Choroid plexus epithelial cell (primary cell): Measurements from ENCODE around the gene FKBP2.

ENCODE experiments used
- DNase-seq: peaks from one replicate; pipeline ENCODE4 v3.0.0-alpha.2; 2010; ENCODE audit warnings: low read depth
- H3K4me3 ChIP-seq: 2 replicates; pipeline ENCODE4 v1.5.1; 2011; ENCODE audit warnings: low read depth, mild to moderate bottlenecking, control low read depth, low read length, moderate library complexity
- TF ChIP-seq, protein P1 (sequence below): conservative IDR thresholded peaks from 2 replicates; pipeline ENCODE4 v1.5.1; 2011; ENCODE audit warnings: low read depth, mild to moderate bottlenecking, control low read depth, inconsistent platforms, low read length, moderate library complexity

FKBP2 gene

GRCh38 chr11:64259533-64260067 is 18.7 kb downstream of the FKBP2 start:
- DNase-seq, result no peak
- TF ChIP-seq, protein P1, sequence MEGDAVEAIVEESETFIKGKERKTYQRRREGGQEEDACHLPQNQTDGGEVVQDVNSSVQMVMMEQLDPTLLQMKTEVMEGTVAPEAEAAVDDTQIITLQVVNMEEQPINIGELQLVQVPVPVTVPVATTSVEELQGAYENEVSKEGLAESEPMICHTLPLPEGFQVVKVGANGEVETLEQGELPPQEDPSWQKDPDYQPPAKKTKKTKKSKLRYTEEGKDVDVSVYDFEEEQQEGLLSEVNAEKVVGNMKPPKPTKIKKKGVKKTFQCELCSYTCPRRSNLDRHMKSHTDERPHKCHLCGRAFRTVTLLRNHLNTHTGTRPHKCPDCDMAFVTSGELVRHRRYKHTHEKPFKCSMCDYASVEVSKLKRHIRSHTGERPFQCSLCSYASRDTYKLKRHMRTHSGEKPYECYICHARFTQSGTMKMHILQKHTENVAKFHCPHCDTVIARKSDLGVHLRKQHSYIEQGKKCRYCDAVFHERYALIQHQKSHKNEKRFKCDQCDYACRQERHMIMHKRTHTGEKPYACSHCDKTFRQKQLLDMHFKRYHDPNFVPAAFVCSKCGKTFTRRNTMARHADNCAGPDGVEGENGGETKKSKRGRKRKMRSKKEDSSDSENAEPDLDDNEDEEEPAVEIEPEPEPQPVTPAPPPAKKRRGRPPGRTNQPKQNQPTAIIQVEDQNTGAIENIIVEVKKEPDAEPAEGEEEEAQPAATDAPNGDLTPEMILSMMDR, result no peak
- no peak overlapping the region for H3K4me3 ChIP-seq

GRCh38 chr11:64260147-64260708 is 19.3 kb downstream of the FKBP2 start:
- TF ChIP-seq, protein P1, result no peak
- H3K4me3 ChIP-seq, result no peak overlapping the region
- no peak for DNase-seq

DNA sequence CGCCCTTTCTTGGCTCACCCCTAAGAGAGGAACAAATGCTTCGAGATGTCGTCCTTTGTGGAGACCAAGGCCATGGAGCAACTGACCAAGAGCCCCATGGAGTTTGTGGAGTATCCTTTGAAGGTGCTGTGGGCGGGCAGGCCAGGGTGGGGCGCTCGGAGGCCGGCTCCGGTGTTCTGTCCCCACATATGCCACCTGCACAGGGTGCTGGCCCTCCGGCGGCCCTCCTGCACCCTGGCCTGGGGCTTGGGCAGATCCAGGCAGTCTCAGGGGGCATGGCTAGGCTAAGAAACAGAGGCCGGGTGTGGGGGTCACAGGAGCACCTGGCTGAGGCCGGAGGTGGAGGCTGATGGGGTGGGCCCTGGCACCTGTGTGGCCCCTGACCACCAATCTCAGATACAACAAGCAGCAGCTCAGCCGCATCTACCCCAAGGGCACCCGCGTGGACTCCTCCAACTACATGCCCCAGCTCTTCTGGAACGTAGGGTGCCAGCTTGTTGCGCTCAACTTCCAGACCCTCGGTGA is 20.7 kb downstream of the FKBP2 start:
- TF ChIP-seq, protein P1, result no peak
- no peak overlapping the region for H3K4me3 ChIP-seq

GRCh38 chr11:64262271-64263002 is 21.5 kb downstream of the FKBP2 start:
- no peak for DNase-seq
- no peak overlapping the region for H3K4me3 ChIP-seq
- TF ChIP-seq, protein P1, result no peak

More for the DNA sequence above, 20.7 kb downstream of the FKBP2 start:
- DNase-seq, result no peak

GRCh38 chr11:64263021-64263946 is 22.4 kb downstream of the FKBP2 start:
- H3K4me3 ChIP-seq, result no peak overlapping the region
- TF ChIP-seq, protein P1, result no peak
- DNase-seq, result peak; percentile 82

DNA sequence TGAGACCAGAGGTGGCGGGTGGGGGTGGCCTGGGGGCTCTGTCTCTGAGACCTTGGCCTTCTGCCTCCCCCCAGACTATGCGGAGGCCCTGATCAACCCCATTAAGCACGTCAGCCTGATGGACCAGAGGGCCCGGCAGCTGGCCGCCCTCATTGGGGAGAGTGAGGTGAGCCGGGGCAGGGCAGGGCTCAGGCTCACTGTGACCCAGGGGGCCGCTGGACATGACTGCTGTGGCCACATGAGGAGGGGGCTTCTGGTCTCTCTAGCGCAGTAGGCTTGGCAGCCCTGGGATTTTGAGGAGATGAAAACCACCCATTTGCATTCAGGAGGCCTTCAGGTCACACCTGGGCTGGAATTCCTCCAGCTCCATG is 23.0 kb downstream of the FKBP2 start:
- no peak for DNase-seq
- TF ChIP-seq, protein P1, result no peak
- no peak overlapping the region for H3K4me3 ChIP-seq
